SK-N-DZ (cell line): Measurements from ENCODE around the gene MALSU1. TPM values are rescaled to one million over a fixed set of nuclear protein-coding genes. Genes with fewer than 3 reads are reported as not detected.

Experiments
- DNase-seq: peaks from one replicate; pipeline ENCODE4 v3.0.0-alpha.2; 2015; ENCODE audit warnings: low spot score
- polyA plus RNA-seq, 2 experiments: library from polyadenylated mRNA; depleted of rRNA; stranded (reverse); fragments of >200 nt; gene quantifications; 2 replicates each; pipeline ENCODE4 v1.2.3, GENCODE V29; 2014

The MALSU1 gene
- 87.7 and 93.3 TPM in 2 replicates for polyA plus RNA-seq (2014; cell fraction: cytosol; rRNA removed)
- 42.9 and 59.9 TPM in 2 replicates for polyA plus RNA-seq (2014; cell fraction: nucleus; rRNA removed)

GRCh38 chr7:23298885-23299769 lies at the start of gene MALSU1:
MALSU1 (plus strand) TSS chr7:23299339; CDS start chr7:23299353, 14 bp downstream.
- DNase-seq = peak; percentile 97

DNA sequence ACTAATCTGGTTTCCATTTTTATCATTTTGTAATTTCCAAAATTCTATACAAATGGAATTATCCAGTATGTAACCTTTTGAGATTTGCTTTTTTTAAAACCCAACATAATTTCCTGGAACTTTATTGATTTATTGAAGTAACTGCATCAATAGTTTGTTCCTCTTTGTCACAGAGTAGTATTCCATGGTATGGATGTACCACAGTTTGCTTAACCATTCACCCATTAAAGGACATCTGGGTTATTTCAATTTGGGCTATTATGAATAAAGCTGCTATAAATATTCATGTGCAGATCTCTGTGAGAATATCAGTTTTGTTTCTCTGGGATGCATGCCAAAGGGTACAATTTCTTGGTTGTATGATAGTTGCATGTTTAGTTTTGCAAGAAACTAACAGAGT lies 49.7 kb upstream of the MALSU1 start:
- no peak for DNase-seq

GRCh38 chr7:23254051-23254681 lies 45.0 kb upstream of the MALSU1 start:
- no peak for DNase-seq

DNA sequence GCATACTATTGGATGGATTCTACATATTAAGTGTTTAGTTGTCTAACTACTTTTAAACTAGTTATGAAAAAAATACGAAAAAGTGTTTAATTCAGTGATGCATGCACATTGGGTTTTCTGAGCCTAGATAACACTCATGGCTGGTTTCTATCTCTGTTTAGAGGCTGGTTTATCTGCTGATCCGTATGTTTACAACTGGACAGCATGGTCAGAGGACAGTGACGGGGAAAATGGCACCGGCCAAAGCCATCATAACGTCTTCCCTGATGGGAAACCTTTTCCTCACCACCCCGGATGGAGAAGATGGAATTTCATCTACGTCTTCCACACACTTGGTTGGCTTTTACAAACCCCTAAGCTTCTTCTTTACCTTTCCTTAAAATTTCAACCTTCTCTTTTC lies 42.4 kb upstream of the MALSU1 start:
- DNase-seq = no peak

DNA sequence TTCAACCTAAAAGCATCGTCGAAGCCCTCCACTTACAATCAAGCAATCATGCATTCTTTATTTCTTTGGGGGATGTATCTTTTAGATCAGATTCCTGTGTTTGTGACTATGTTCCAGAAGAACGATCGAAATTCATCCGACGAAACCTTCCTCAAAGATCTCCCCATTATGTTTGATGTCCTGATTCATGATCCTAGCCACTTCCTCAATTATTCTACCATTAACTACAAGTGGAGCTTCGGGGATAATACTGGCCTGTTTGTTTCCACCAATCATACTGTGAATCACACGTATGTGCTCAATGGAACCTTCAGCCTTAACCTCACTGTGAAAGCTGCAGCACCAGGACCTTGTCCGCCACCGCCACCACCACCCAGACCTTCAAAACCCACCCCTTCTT lies 38.8 kb upstream of the MALSU1 start:
- DNase-seq = no peak

GRCh38 chr7:23261843-23262452 lies 37.2 kb upstream of the MALSU1 start:
- DNase-seq = peak; percentile 59

- no peak for DNase-seq
Observed at GRCh38 chr7:23264916-23265458, 34.2 kb upstream of the MALSU1 start.

GRCh38 chr7:23266918-23267317 lies 32.2 kb upstream of the MALSU1 start:
- DNase-seq = no peak

DNA sequence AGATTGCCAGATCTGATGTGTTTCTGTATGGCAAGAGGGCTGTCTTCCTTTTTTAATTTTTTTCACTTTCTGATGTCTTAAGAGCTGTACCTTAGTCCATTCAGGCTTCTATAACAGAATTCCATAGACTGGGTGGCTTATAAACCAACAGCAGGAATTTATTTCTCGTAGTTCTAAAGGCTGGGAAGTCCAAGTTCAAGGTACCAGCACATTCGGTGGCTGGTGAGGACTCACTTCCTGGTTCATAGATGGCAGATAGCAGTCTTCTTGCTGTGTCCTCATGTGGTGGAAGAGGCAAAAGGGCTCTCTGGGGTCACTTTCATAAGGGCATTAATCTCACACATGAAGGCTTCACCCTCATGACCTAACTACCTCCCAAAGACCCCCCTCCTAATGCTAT lies 31.8 kb upstream of the MALSU1 start:
- no peak for DNase-seq

GRCh38 chr7:23268167-23268566 lies 31.0 kb upstream of the MALSU1 start:
- no peak for DNase-seq

- no peak for DNase-seq
Observed at GRCh38 chr7:23268746-23269145, 30.4 kb upstream of the MALSU1 start.

- no peak for DNase-seq
Observed at GRCh38 chr7:23272275-23272674, 26.9 kb upstream of the MALSU1 start.

DNA sequence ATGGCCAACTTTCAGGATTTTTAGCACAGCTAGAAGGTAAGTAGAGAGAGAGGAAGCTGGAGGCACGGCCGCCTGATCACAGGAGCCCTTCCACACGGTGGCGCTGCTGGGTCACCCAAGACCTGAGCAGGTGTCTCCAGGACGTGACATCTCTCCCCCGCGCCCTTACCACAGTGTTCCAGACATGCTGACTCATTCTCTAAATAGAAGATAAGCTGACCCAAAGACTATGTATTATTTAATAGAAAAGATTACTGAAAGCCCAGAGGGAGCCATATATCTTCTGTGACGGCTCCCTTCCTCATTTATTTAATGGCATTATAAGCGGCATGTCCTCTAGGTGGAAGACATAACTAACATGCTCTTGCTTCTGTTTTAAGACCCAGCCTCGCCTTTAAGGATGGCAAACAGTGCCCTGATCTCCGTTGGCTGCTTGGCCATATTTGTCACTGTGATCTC lies 26.0 kb upstream of the MALSU1 start:
- DNase-seq = peak; percentile 86

GRCh38 chr7:23275912-23276311 lies 23.2 kb upstream of the MALSU1 start:
- DNase-seq = no peak

DNA sequence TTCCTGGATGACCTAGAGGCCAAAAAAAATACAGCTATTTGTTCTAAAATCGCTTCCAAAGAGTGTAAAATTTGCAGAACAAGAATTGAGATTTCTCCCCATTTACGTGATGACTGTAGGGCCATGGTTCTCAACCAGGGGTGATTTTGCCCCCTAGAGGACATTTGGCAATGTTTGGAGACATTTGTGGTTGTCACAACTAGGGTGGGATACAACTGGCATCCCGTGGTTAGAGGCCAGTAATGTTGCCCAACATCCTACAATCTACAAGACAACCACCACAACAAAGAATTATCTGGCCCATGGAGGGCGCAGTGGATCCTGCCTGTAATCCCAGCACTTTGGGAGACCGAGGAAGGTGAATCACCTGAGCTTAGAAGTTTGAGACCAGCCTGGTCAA lies 22.8 kb upstream of the MALSU1 start:
- DNase-seq = no peak

GRCh38 chr7:23276947-23277346 lies 22.2 kb upstream of the MALSU1 start:
- no peak for DNase-seq

DNA sequence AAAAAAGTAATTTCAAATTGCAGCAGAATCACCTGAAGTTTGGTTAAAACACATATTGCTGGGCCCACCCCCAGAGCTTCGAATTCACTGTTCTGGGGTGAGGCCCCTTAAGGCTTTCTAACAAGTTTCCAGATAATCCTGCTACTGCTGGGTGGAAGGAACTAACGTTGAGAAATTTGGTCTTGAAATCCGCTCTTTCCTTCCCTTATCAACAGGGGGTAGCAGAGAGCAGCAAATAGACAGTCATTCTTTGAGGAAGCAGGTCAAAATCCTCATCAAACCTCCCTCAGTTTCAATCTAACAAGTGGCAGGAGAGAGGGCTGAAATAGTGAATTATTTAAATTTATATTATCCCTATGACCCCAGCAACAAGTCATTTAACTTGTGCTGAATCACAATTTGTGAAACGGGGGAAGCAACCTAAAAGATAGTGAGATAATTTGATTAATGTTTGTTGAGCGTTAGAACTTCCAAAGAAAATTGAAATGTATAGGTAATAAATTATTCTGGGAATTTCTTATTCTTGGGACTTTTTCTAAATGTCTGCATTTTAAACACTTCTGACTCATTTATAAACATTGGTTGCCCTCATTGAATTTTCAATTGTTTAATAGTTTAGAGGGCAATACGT lies 21.7 kb upstream of the MALSU1 start:
- peak; percentile 66 for DNase-seq

DNA sequence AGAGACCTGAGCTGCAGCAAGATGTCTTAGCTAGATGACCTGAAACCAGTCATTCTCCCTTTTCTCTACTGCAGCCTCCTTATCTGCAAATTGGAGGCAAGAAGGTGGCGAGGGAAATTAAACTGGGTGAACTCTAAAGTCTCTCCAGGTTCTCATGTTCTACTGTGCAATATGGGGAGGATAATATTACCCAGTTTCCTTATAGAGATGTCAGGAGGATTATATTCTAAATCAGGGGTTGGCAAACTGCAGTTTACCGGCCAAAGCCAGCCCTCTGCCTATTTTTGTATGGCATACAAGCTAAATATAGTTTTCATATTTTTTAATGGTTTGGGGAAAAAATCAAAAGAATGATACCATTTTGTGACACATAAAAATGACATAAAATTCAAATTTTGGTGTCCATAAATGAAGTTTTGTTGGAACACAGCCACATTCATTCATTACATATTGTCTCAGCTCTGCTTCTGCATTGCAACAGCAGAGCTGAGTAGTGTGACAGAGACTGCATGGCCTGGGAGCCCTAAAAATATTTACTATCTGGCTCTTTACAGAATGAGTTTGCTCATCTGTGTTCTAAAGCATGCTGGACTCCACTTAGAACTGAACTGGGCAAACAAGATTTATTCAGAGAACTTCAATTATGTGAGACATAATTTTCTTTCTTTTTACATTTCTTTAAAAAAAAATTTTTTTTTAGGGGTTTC lies 19.2 kb upstream of the MALSU1 start:
- DNase-seq = no peak

GRCh38 chr7:23283086-23283485 lies 16.1 kb upstream of the MALSU1 start:
- DNase-seq = no peak

DNA sequence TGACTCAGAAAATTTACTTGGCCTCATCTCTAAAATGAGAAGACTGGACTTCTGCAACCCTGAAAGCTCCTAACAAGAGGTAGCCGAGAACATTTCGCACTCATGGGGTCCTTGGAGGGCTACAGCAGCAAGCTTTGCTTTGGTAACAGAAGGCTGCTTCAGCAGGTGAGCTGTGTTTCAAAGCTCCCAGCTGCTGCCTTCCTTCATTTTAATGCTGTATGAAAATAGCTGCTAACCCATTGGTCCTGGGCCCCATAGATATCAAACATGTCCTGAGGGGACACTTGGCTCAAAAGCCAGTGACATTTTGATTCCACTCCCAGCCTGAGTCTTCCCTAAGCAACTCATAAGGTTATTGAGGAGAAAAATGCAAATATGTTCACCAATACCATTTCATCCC lies 14.3 kb upstream of the MALSU1 start:
- no peak for DNase-seq
